ENCODE measurements around the gene RAB40AL. TPM values are rescaled to one million over a fixed set of nuclear protein-coding genes. Genes with fewer than 3 reads are reported as not detected.

RAB40AL gene
- polyA plus RNA-seq, 1 donor (not counting 4 experiments of a cell fraction or from before 2014, with no cell fraction given), result not detected

GRCh38 chrX:102963955-102964354 is 26.9 kb downstream of the RAB40AL start:
- Histone ChIP-seq H3K9ac (ENCODE audit: control insufficient read depth, extremely low read depth, insufficient read depth, low read length) (no peak overlapping the region), H3K9me3 (ENCODE audit: control insufficient read depth, low read depth, low read length) (no peaks in the 10 kb centered on the region), H3K9me1 (ENCODE audit: control insufficient read depth, extremely low read depth, insufficient read depth, low read length) (no peaks in the 10 kb centered on the region), H3K27ac (ENCODE audit: control insufficient read depth, insufficient read depth, low read length) (no peak overlapping the region), H3K79me2 (ENCODE audit: control insufficient read depth, insufficient read depth, low read length) (no peaks in the 10 kb centered on the region), H3K4me1 (ENCODE audit: control insufficient read depth, extremely low read depth, insufficient read depth, low read length) (peaks cover 7% of the 10 kb centered on the region), H2AFZ (ENCODE audit: control insufficient read depth, low read length) (no peak overlapping the region), H3K36me3 (ENCODE audit: control insufficient read depth in 2 of 2, extremely low read depth in 1 of 2, insufficient read depth in 2 of 2, low read length in 2 of 2) (no peaks in the 10 kb centered on the region), H4K20me1 (ENCODE audit: control insufficient read depth, extremely low read depth, insufficient read depth, low read length) (no peaks in the 10 kb centered on the region), H3K27me3 (ENCODE audit: control insufficient read depth, extremely low read depth, insufficient read depth, low read length) (no peaks in the 10 kb centered on the region), H3K4me3 (ENCODE audit: control insufficient read depth in 2 of 3, extremely low read depth in 1 of 3, insufficient read depth in 2 of 3, low read depth in 1 of 3, low read length in 3 of 3) (no peak overlapping the region), H3K4me2 (ENCODE audit: control insufficient read depth, extremely low read depth, insufficient read depth, low read depth, low read length) (no peak overlapping the region)
- dilution Hi-C loops (cut with MboI; ENCODE audit: extremely low pct_ligation_motif_present, low sequenced_read_pairs), result no loop called here
- TF ChIP-seq EZH2 (IDR thresholded peaks at IDR 0.05; ENCODE audit: low read length) (no peak), CTCF (optimal IDR thresholded peaks at IDR 0.05 in 1 of 3, IDR thresholded peaks at IDR 0.05 in 1 of 3, conservative IDR thresholded peaks at IDR 0.05 in 1 of 3; ENCODE audit: extremely low read depth in 1 of 3, insufficient read depth in 2 of 3, low read length in 3 of 3) (no peak)
- no peak for FAIRE-seq
- DNase-seq (ENCODE audit: low read depth, low spot score), result no peak

- FAIRE-seq, result no peak
- TF ChIP-seq CTCF (optimal IDR thresholded peaks at IDR 0.05 in 1 of 3, IDR thresholded peaks at IDR 0.05 in 1 of 3, conservative IDR thresholded peaks at IDR 0.05 in 1 of 3; ENCODE audit: extremely low read depth in 1 of 3, insufficient read depth in 2 of 3, low read length in 3 of 3) (no peak), EZH2 (IDR thresholded peaks at IDR 0.05; ENCODE audit: low read length) (no peak)
These were observed 27.9 kb downstream of the RAB40AL start for GRCh38 chrX:102964940-102965339.

More at GRCh38 chrX:102964940-102965339, 27.9 kb downstream of the RAB40AL start:
- H3K9ac ChIP-seq (ENCODE audit: control insufficient read depth, extremely low read depth, insufficient read depth, low read length), result no peak overlapping the region
- no peaks in the 10 kb centered on the region for H3K9me1 ChIP-seq (ENCODE audit: control insufficient read depth, extremely low read depth, insufficient read depth, low read length)
- H3K79me2 ChIP-seq (ENCODE audit: control insufficient read depth, insufficient read depth, low read length), result no peaks in the 10 kb centered on the region
- no peaks in the 10 kb centered on the region for H4K20me1 ChIP-seq (ENCODE audit: control insufficient read depth, extremely low read depth, insufficient read depth, low read length)
- DNase-seq (ENCODE audit: low read depth, low spot score), result no peak
- H3K36me3 ChIP-seq (ENCODE audit: control insufficient read depth in 2 of 2, extremely low read depth in 1 of 2, insufficient read depth in 2 of 2, low read length in 2 of 2), result no peaks in the 10 kb centered on the region
- dilution Hi-C loops (cut with MboI; ENCODE audit: extremely low pct_ligation_motif_present, low sequenced_read_pairs), result no loop called here
- no peak overlapping the region for H3K4me2 ChIP-seq (ENCODE audit: control insufficient read depth, extremely low read depth, insufficient read depth, low read depth, low read length)
- H2AFZ ChIP-seq (ENCODE audit: control insufficient read depth, low read length), result no peak overlapping the region
- no peaks in the 10 kb centered on the region for H3K4me1 ChIP-seq (ENCODE audit: control insufficient read depth, extremely low read depth, insufficient read depth, low read length)
- H3K27me3 ChIP-seq (ENCODE audit: control insufficient read depth, extremely low read depth, insufficient read depth, low read length), result no peaks in the 10 kb centered on the region
- H3K27ac ChIP-seq (ENCODE audit: control insufficient read depth, insufficient read depth, low read length), result no peak overlapping the region
- no peaks in the 10 kb centered on the region for H3K9me3 ChIP-seq (ENCODE audit: control insufficient read depth, low read depth, low read length)
- no peak overlapping the region for H3K4me3 ChIP-seq (ENCODE audit: control insufficient read depth in 2 of 3, extremely low read depth in 1 of 3, insufficient read depth in 2 of 3, low read depth in 1 of 3, low read length in 3 of 3)

Measured in keratinocyte (primary cell).